Measurements from ENCODE around the gene PMAIP1.
"Not testable (repeated sequence)": the region's sequence is repeated elsewhere in the genome, so short reads cannot be mapped to it uniquely, and the experiment has no call there.

Gene PMAIP1

DNA sequence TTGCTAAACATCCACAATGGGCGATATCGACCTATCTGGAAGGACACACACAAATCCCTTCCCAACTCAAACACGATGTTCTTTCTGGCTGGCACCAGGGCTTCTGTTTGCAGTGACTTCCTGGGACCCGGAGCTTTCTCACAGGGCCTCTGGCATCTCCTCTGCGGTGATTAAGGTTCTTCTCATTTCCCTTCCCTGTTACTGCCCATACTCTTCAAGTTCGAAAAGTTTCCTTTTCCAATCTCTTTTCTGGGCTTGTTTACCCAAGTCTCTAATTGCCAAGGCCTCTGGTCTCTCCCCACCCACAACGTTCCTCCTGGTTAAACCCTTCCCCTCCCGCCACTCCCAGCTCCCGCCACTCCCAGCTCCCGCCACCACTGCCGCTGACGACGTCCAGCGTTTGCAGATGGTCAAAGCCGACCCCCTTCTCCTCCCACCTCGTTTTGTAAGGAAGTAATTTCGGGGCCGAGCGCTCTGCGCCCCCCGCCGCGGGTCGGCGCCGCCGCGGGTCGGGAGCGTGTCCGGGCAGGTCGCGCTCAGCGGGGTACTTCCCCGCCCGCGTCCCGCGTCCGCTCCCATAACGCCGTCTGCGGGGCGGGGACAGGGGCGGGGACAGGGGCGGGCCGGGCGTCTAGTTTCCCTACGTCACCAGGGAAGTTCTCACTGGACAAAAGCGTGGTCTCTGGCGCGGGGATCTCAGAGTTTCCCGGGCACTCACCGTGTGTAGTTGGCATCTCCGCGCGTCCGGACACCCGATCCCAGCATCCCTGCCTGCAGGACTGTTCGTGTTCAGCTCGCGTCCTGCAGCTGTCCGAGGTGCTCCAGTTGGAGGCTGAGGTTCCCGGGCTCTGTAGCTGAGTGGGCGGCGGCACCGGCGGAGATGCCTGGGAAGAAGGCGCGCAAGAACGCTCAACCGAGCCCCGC, at the start of gene PMAIP1:
PMAIP1 (plus strand) TSS at position 699 of the 924 bp plus-strand sequence; CDS start at position 881, 182 bp downstream.
- no peak for FAIRE-seq
- peak; percentile 98 for DNase-seq (ENCODE audit: insufficient read length, low spot score)
- TF ChIP-seq, protein P1, sequence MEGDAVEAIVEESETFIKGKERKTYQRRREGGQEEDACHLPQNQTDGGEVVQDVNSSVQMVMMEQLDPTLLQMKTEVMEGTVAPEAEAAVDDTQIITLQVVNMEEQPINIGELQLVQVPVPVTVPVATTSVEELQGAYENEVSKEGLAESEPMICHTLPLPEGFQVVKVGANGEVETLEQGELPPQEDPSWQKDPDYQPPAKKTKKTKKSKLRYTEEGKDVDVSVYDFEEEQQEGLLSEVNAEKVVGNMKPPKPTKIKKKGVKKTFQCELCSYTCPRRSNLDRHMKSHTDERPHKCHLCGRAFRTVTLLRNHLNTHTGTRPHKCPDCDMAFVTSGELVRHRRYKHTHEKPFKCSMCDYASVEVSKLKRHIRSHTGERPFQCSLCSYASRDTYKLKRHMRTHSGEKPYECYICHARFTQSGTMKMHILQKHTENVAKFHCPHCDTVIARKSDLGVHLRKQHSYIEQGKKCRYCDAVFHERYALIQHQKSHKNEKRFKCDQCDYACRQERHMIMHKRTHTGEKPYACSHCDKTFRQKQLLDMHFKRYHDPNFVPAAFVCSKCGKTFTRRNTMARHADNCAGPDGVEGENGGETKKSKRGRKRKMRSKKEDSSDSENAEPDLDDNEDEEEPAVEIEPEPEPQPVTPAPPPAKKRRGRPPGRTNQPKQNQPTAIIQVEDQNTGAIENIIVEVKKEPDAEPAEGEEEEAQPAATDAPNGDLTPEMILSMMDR (IDR thresholded peaks at IDR 0.05; ENCODE audit: insufficient read depth, missing control alignments): no peak

DNA sequence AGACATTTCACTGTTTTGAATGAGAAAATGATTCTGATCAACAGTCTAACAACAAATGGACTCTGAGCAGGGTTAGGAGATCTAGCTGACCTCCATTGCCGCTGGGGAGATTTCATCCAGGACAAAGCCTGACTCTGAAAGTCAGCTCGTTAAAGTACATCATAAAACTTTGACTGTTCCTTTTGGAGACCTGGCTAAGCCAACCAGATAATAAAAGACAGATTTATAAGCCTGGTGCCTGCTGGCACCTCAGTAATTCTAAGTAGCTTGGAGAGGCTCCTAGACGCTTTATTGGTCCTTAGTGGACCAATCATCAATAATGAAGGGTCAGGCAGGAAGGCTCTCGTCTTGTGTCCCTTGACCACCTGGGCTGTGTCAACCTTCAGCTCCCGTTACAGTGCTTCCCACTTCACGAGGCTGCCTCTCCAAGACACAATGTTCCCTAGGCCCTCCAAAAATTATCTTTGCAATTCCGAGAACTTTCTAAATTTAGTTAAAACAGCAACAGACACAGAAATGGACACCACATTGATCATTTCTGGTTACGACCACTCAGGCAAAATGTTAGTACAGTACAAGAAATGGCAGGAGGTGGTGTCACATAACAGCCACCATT, 47.9 kb upstream of the PMAIP1 start:
- no peak for FAIRE-seq
- no peak for DNase-seq (ENCODE audit: insufficient read length, low spot score)
- TF ChIP-seq, protein P1 (IDR thresholded peaks at IDR 0.05; ENCODE audit: insufficient read depth, missing control alignments): no peak

DNA sequence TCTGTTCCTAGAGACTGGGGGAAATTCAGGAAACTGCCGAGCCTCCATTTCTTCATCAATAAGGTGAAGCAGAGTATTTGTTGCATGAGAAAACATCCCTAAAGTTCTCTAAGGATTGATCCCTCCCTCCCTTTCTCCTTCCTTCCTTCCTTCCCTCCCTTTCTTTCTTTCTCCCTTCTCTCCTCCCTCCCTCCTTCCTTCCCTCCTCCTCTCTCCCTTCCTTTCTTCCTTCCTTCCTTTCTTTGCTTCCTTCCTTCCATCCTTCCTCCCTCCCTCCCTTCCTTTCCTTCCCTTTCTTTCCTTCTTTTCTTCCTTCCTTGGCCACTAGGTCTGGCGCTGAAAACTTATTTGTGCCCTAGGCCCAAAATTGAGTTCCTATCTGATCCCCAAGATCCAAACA, 47.2 kb upstream of the PMAIP1 start:
- TF ChIP-seq, protein P1 (IDR thresholded peaks at IDR 0.05; ENCODE audit: insufficient read depth, missing control alignments): no peak
- FAIRE-seq: no peak
- no peak for DNase-seq (ENCODE audit: insufficient read length, low spot score)

DNA sequence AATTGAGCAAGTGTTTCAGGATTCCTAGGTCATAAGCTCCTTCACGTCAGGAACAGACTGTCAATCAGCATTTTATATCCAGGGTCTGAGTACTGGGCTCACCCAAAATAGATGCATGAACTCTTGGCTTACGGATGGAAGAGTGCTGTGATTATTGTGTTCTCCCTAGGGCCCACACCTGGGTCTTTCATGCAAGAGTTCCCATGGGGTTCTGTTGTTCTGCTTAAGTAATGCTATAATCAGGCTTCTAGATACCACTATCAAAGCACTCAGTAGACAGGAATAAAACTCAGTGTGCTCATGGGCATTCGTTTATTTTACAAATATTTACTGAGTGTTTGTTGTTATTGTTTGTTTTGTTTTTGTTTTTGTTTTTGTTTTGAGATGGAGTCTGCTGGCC, 46.4 kb upstream of the PMAIP1 start:
- FAIRE-seq: peak; percentile 76

DNA sequence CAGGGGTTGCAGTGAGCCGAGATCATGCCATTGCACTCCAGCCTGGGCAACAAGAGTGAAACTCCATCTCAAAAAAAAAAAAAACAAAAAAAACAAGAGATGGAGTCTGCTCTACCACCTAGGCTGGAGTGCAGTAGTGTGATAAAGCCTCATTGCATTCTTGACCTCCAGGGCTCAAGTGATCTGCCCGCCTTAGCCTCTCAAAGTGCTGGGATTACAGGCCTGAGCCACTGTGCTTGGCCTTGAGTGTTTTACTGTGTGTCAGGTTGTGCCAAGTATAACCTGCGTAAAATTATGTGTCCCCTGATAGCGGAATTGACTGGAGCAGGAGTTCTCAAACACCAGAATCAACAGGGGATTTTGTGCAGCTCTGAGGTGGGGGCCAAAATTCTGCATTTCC, 45.8 kb upstream of the PMAIP1 start:
- FAIRE-seq; DNase-seq (ENCODE audit: insufficient read length, low spot score): not testable (repeated sequence)

More for the DNA sequence above, 46.4 kb upstream of the PMAIP1 start:
- DNase-seq (ENCODE audit: insufficient read length, low spot score): no peak
- TF ChIP-seq, protein P1 (IDR thresholded peaks at IDR 0.05; ENCODE audit: insufficient read depth, missing control alignments): no peak

DNA sequence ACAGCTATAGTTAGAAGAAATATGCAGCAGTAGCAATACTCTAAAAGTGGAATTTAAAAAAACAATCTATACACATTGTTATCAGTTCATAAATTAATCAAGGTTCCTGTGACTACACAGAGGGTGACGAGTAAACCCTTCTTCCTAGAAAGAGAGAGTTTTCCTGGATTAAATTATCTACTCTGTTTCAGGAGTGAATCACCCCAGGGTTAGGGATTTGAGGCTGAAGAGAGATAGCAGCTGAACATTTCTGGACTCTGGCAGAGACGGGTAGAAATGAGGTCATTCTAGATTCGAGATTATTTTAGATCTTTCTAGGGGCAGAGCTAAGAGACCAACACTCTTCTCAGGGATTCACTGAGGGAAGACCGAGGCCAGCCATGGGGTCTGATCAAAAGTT, 38.8 kb upstream of the PMAIP1 start:
- FAIRE-seq (peak; percentile 98), DNase-seq (ENCODE audit: insufficient read length, low spot score) (no peak)
- TF ChIP-seq, protein P1 (IDR thresholded peaks at IDR 0.05; ENCODE audit: insufficient read depth, missing control alignments): no peak

DNA sequence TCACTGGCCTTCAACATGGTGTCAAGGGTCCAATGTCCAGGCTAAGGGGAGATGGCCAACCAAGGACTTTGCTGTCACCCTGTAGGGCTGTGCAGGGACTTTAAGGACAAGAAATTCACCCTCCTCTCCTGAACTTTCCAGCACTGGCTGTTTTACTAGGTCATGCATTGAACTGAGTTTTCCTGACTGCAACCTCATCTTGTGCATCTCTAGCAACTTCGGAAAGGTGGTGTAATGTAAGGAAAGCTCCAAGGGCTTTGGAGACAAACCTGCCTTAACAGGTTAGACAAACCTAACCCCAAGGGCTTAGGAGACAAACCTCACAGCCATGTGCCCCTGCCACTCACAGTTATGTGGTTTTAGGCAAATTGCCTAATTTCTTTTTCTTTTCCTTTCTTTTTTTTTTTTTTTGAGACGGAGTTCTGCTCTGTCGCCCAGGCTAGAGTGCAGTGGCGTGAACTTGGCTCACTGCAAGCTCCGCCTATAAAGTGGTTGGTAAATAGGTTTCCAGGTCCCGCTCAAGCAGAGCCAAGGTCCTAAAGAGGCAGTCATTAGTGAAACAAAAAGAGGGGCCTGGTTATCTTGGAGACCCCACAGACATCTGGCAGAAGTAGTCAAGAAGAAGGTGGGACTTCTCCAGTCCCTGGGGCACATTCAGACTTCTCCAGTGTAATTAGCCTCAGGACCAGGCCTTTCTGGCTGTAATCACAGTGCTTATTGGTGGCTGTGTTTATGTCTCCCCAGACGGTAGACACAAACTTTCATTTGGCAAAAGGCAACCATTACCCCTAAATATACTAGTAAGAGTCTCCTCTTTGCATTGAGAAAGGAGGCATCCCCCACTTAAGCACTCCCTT, 37.6 kb upstream of the PMAIP1 start:
- TF ChIP-seq, protein P1 (IDR thresholded peaks at IDR 0.05; ENCODE audit: insufficient read depth, missing control alignments): no peak
- no peak for DNase-seq (ENCODE audit: insufficient read length, low spot score)
- peak; percentile 70 for FAIRE-seq

Data from D721Med (cell line).